Ovary (tissue), 9 donors: ENCODE data around the gene KISS1. TPM values are rescaled to one million over a fixed set of nuclear protein-coding genes. Genes with fewer than 3 reads are reported as not detected.

Source experiments
- DNase-seq, 5 donors: peaks; one replicate each; pipeline ENCODE4 v3.0.0-alpha.2; 2019 to 2020
- H3K27ac ChIP-seq, 2 donors: fragments of 200-600 bp; one replicate each; pipeline versions ENCODE4 v1.5.1 to v1.8.0; 2019 to 2022
- H3K27me3 ChIP-seq: fragments of 200-600 bp; one replicate; pipeline ENCODE4 v1.8.0; 2022
- H3K36me3 ChIP-seq: fragments of 200-600 bp; sonication (generic); one replicate; pipeline ENCODE4 v1.5.1; 2019
- H3K4me1 ChIP-seq: one replicate; pipeline ENCODE4 v1.8.1; 2013; ENCODE audit warnings: mild to moderate bottlenecking, moderate library complexity; ENCODE audit not compliant: insufficient read depth
- H3K4me3 ChIP-seq: fragments of 200-600 bp; sonication (generic); one replicate; pipeline ENCODE4 v1.5.1; 2017
- H3K9me3 ChIP-seq, 2 donors: fragments of 200-600 bp in 1 of 2; sonication (generic) in 1 of 2; one replicate each; pipeline versions ENCODE4 v1.5.1 to v1.8.1; 2013 to 2019; ENCODE audit warnings: mild to moderate bottlenecking in 1 of 2, moderate library complexity in 1 of 2
- CTCF ChIP-seq, 3 donors: fragments of 450-650 bp in 2 of 3; fragments of 200-600 bp in 1 of 3; IDR thresholded peaks; one replicate each; pipeline versions ENCODE4 v1.5.1 to v1.8.0; 2016 to 2022; ENCODE audit warnings: antibody characterized with exemption in 3 of 3, mild to moderate bottlenecking in 1 of 3
- EP300 ChIP-seq: sonication (generic); formaldehyde crosslinking; IDR thresholded peaks from one replicate; pipeline ENCODE4 v1.6.1; 2017; ENCODE audit warnings: antibody characterized with exemption
- POLR2A ChIP-seq: fragments of 450-650 bp; IDR thresholded peaks from one replicate; pipeline ENCODE4 v1.6.1; 2017; ENCODE audit warnings: antibody characterized with exemption, mild to moderate bottlenecking, moderate library complexity
- WGBS, 3 donors: extraction: QIAGEN DNeasy Blood & Tissue Kit in 1 of 3; methylation state at CpG; one replicate each; pipeline versions ENCODE4 v1.1.5 to v1.1.7; 2013 to 2017; 5-methylcytosine and 5-hydroxymethylcytosine counted together
- intact Hi-C, 4 donors: fragments of 100-400 bp; cut with DNase I; formaldehyde crosslinking; loops; one replicate each; pipeline versions ENCODE4 v1.11.0 to v1.15.1; 2022 to 2023
- polyA plus RNA-seq, 2 donors: library from polyadenylated mRNA; stranded (reverse); fragments of 200-250 nt in 1 of 2; fragments of 350-450 nt in 1 of 2; fragmentation: Illumina TruSeq in 1 of 2; extraction: RNeasy Lipid Tissue Mini Kit (QIAGEN cat#74804) in 1 of 2; gene quantifications; one replicate each; pipeline ENCODE4 v1.2.3, GENCODE V29; 2013 to 2014
- total RNA-seq, 7 donors: library from RNA; depleted of rRNA in 2 of 7; stranded (reverse); fragments of >200 nt in 2 of 7; fragmentation: NEBNext Ultra II Directional in 3 of 7; extraction: Animal tissue kit (Norgen Biotek cat#: 25700) in 3 of 7; gene quantifications; one replicate each; pipeline versions ENCODE4 v1.1.0 to v1.2.4, GENCODE V29; 2016 to 2023
- donor health status: DM: no; HTN: no; CAD: no; lungs with moderate emphysema.
- donor health status: DM: no; HTN: no; CAD: no.
- donor health status: Bipolar disorder and iron deficiency.
- donor health status: DM: yes; HTN: yes; CAD: no.
- donor health status: DM: no; HTN: no; CAD: no.
- donor health status: DM: yes; HTN: yes; CAD: no.

The KISS1 gene
- total and polyA plus RNA-seq, 9 donors: 0.35 TPM; not detected in 8

- Histone ChIP-seq H3K36me3 (no peaks in the 10 kb centered on the region), H3K4me1 (no peaks in the 10 kb centered on the region), H3K27me3 (no peaks in the 10 kb centered on the region), H3K27ac (no peak overlapping the region), H3K4me3 (no peak overlapping the region), H3K9me3 (no peaks in the 10 kb centered on the region)
- 78 to 80% (median 80%) methylated on average over 11 of the region's 11 CpGs for WGBS, 3 donors
- DNase-seq: no peak
- intact Hi-C loops: loop anchor here in 2 of 4 donors (2.0 to 10.0 kb wide), 2 partner anchors 150 to 512 kb away; no protein-coding TSS in a partner anchor
- no peak for TF ChIP-seq EP300
- no peak for TF ChIP-seq CTCF (IDR thresholded peaks at IDR 0.05)
- TF ChIP-seq POLR2A: no peak
Observed at GRCh38 chr1:204216880-204217647, 20.8 kb upstream of the KISS1 start.

DNA sequence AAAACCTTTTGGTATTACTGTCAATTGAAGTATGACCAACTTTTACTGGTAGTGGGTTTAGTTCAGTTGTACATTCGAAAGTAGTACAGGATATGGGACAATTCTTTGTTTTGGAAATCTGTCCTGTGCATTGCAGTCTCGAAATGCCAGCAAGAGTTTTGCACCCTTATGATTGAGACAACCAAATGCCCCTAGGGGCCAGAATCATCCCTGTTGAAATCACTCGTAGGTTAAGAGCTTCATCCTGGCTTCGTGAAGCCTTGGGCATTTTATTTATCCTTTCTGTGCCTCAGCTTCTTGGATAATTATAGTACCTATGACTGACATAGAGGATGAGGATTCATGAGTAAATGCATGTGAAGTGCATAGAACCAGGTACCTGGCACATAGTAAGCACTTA is 19.9 kb upstream of the KISS1 start:
- DNase-seq: no peak
- no peaks in the 10 kb centered on the region for H3K27me3 ChIP-seq
- no peaks in the 10 kb centered on the region for H3K36me3 ChIP-seq
- WGBS, 3 donors: 78 to 89% (median 84%) methylated on average over 4 of the region's 4 CpGs
- H3K4me3 ChIP-seq: no peak overlapping the region
- TF ChIP-seq EP300 (no peak), CTCF (IDR thresholded peaks at IDR 0.05) (no peak), POLR2A (no peak)
- no peaks in the 10 kb centered on the region for H3K9me3 ChIP-seq
- intact Hi-C loops: loop anchor here in 2 of 4 donors (2.0 to 10.0 kb wide), 2 partner anchors 151 to 511 kb away; no protein-coding TSS in a partner anchor
- no peak overlapping the region for H3K27ac ChIP-seq
- no peaks in the 10 kb centered on the region for H3K4me1 ChIP-seq

DNA sequence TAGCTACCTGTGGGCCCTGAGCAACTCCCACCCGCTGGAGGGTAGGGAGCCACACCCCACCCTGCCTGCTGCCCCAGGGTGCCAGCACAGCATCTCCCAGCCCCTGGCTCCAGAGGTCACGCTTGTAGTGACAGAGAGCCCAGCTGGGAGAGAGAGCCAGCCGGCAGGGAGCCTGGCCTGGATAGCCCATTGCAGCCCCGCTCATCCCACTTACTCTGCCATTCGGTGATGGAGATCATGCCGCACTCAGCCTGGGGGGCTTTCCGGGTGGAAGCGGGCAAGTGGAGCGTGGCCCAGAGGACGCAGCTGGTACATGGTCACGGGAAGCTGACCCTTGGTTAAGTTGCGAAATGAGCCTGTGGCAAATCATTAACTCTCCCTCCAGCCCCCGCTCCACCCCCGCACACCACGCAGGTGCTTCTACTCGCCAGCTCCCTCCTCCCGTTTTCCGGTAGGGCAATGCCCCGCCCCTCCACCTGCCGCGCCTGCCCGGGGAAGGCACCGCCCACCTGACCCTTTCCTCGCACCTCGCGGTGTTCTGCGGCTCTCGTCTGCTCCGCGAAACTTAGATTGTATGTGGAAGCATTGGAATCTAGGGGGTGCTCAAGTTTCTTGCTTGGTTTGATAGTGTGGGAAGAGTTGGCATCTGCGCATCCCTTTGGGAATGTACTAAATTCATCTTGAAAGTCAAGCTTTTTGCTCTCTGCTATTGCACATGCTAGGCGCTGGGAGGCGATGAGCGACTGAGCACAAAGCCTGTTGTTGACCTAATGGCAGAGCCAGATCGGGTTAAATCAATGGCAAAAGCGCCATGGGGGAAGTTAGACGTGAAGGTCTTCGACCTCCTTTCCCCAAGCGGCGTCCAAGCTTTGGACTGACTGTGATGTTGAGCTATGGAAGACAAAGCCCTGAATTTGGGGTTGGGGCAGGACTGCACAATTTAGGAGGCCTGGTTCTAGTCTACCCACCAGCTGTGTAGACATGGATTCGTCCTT is 17.7 kb upstream of the KISS1 start, which contains the start of gene GOLT1A:
TSS of gene GOLT1A (minus strand) at position 321 of the 995 bp plus-strand sequence. CDS start at position 239, 82 bp downstream.
- Histone ChIP-seq H3K27ac (no peak within 1 kb of the TSS), H3K36me3 (no peaks in the 10 kb centered on the region), H3K4me3 (peak within 1 kb of the TSS; percentile 12), H3K4me1 (no peaks in the 10 kb centered on the region), H3K9me3 (no peaks in the 10 kb centered on the region), H3K27me3 (no peaks in the 10 kb centered on the region)
- intact Hi-C loops: loop anchor here (5.0 to 10.0 kb wide), 4 partner anchors 148 to 509 kb away; partner anchors contain the start of gene SNRPE (in 1 of the 4)
- DNase-seq: peak; percentile 50 to 71 (median 58)
- WGBS, 3 donors: 10 to 17% (median 11%) methylated on average over 40 to 41 of the region's 41 CpGs
- TF ChIP-seq CTCF (IDR thresholded peaks at IDR 0.05) (peak in 2 of 3 donors; percentile 63 to 70), POLR2A (no peak)

DNA sequence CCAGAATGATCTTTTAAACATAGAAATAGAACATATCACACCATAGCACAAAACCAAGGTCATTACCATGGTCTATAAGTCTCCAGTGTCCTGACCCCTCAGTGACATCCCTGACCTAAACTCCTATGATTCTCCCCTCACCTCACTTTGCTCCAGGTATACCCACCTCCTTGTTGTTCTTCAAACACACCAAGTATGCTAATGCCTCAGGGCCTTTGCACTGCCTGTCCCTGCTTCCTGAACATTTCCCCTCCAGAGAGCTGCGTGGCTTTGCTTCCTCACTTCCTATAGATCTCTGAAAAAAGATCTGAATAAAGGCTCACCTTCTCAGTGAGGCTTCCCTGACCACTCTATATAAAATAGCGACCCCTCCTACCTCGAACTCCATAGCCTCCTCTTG is 16.4 kb upstream of the KISS1 start:
- intact Hi-C loops: loop anchor here (5.0 to 10.0 kb wide), 4 partner anchors 150 to 508 kb away; partner anchors contain the start of gene SNRPE (in 1 of the 4)
- H3K27me3 ChIP-seq: no peaks in the 10 kb centered on the region

More for the DNA sequence above, 16.4 kb upstream of the KISS1 start:
- H3K36me3 ChIP-seq: no peaks in the 10 kb centered on the region
- DNase-seq: no peak
- no peak for TF ChIP-seq CTCF (IDR thresholded peaks at IDR 0.05)
- no peak for TF ChIP-seq EP300
- no peak for TF ChIP-seq POLR2A
- H3K27ac ChIP-seq: no peak overlapping the region
- no peaks in the 10 kb centered on the region for H3K9me3 ChIP-seq
- 94% methylated on average over 3 of the region's 3 CpGs for WGBS, 3 donors
- H3K4me1 ChIP-seq: no peaks in the 10 kb centered on the region
- H3K4me3 ChIP-seq: no peak overlapping the region
